ENCODE measurements around the gene GRHL3. TPM values are rescaled to one million over a fixed set of nuclear protein-coding genes. Genes with fewer than 3 reads are reported as not detected.
A peak's percentile ranks its signal among the peaks of the same experiment; 100 is the strongest.

GRHL3 gene
- polyA plus RNA-seq, 1 donor: 0.54 TPM

- 100% methylated on average over 1 of the region's 16 CpGs for WGBS (ENCODE audit: insufficient coverage, low lambda C conversion rate)
- no peak for DNase-seq
- no peaks in the 10 kb centered on the region for H3K9me3 ChIP-seq (ENCODE audit: control insufficient read depth, low read depth, low read length)
- no peaks in the 10 kb centered on the region for H3K36me3 ChIP-seq (ENCODE audit: control insufficient read depth, insufficient read depth, low read length)
- peaks cover 11% of the 10 kb centered on the region for H3K4me1 ChIP-seq (ENCODE audit: control insufficient read depth, insufficient read depth, low read length)
- H3K27ac ChIP-seq (ENCODE audit: low read length): no peak overlapping the region
- no peaks in the 10 kb centered on the region for H3K27me3 ChIP-seq (ENCODE audit: control insufficient read depth, insufficient read depth, low read length)
- H3K4me3 ChIP-seq (ENCODE audit: low read length): no peak overlapping the region
Measured at GRCh38 chr1:24293392-24294227, 25.5 kb upstream of the GRHL3 start.

GRCh38 chr1:24294228-24294672 lies 24.9 kb upstream of the GRHL3 start:
- H3K36me3 ChIP-seq (ENCODE audit: control insufficient read depth, insufficient read depth, low read length): no peaks in the 10 kb centered on the region
- WGBS (ENCODE audit: insufficient coverage, low lambda C conversion rate): no CpG with 5 or more reads among the region's 9 CpGs
- no peaks in the 10 kb centered on the region for H3K27me3 ChIP-seq (ENCODE audit: control insufficient read depth, insufficient read depth, low read length)
- no peaks in the 10 kb centered on the region for H3K9me3 ChIP-seq (ENCODE audit: control insufficient read depth, low read depth, low read length)
- peak overlapping the region; percentile 22 for H3K27ac ChIP-seq (ENCODE audit: low read length)
- DNase-seq: no peak
- no peak overlapping the region for H3K4me3 ChIP-seq (ENCODE audit: low read length)
- H3K4me1 ChIP-seq (ENCODE audit: control insufficient read depth, insufficient read depth, low read length): peaks cover 11% of the 10 kb centered on the region

DNA sequence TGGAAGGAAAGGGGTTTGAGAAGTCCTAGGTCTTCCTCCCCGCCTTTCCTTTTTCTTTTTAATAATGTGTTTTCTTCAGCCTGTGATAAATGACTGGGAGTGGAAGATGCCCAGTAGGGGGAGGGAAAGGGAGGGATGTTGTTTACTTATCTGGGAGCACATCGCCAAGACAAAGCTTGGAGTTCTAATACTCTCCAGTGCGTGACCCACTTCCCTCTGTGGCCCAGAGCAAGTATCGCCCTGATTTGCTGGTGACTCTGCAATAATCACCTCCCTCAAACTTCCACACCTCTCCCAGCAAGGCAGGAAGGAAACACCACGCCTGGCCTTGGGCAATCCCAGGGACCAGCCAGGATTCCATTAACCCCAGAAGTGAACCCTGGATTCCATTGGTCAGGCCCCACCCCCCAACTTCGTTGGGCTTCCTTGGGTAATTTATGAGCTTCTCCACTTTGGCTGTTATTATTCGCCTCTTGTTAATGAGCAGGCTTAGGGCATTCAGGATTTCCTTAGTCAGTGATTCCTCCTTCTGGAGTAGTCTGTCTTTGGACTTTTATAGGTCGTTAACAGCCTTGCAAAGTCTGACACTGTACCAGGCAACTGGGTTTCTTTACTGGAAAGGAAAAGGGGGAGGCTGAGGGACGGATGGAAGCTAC lies 24.3 kb upstream of the GRHL3 start:
- Histone ChIP-seq H3K27me3 (ENCODE audit: control insufficient read depth, insufficient read depth, low read length) (no peaks in the 10 kb centered on the region), H3K4me3 (ENCODE audit: low read length) (no peak overlapping the region), H3K9me3 (ENCODE audit: control insufficient read depth, low read depth, low read length) (no peaks in the 10 kb centered on the region), H3K27ac (ENCODE audit: low read length) (peak overlapping the region; percentile 29), H3K4me1 (ENCODE audit: control insufficient read depth, insufficient read depth, low read length) (peaks cover 11% of the 10 kb centered on the region), H3K36me3 (ENCODE audit: control insufficient read depth, insufficient read depth, low read length) (no peaks in the 10 kb centered on the region)
- peak; percentile 63 to 85 for DNase-seq
- no CpG with 5 or more reads among the region's 9 CpGs for WGBS (ENCODE audit: insufficient coverage, low lambda C conversion rate)

DNA sequence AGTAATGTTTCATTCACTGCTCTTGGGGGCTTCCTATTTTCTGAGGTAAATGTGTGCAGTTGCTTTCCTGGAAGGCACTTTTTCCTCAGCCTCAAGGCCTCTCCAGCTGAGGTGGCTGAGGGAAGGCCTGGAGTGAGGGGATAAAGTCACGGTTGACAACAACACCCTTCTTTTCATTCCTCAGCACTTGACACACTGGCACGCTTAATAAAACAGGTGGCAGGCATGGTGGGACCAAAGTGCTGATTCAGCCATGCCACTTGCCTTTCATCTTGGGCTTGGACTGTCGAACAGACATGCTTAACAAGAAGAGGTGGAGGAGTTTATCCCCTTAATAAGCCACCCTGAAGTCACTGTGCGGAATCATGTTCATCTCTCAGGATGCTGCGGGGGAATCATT lies 23.6 kb upstream of the GRHL3 start:
- DNase-seq: no peak
- H3K27ac ChIP-seq (ENCODE audit: low read length): peak overlapping the region; percentile 29

GRCh38 chr1:24297187-24297851 lies 21.8 kb upstream of the GRHL3 start:
- WGBS (ENCODE audit: insufficient coverage, low lambda C conversion rate): no CpG with 5 or more reads among the region's 5 CpGs
- DNase-seq: no peak
- Histone ChIP-seq H3K36me3 (ENCODE audit: control insufficient read depth, insufficient read depth, low read length) (no peaks in the 10 kb centered on the region), H3K27me3 (ENCODE audit: control insufficient read depth, insufficient read depth, low read length) (peaks cover 5% of the 10 kb centered on the region), H3K4me3 (ENCODE audit: low read length) (no peak overlapping the region), H3K9me3 (ENCODE audit: control insufficient read depth, low read depth, low read length) (no peaks in the 10 kb centered on the region), H3K4me1 (ENCODE audit: control insufficient read depth, insufficient read depth, low read length) (peaks cover 11% of the 10 kb centered on the region), H3K27ac (ENCODE audit: low read length) (no peak overlapping the region)

More for the DNA sequence above, 23.6 kb upstream of the GRHL3 start:
- Histone ChIP-seq H3K4me3 (ENCODE audit: low read length) (no peak overlapping the region), H3K36me3 (ENCODE audit: control insufficient read depth, insufficient read depth, low read length) (no peaks in the 10 kb centered on the region), H3K9me3 (ENCODE audit: control insufficient read depth, low read depth, low read length) (no peaks in the 10 kb centered on the region), H3K4me1 (ENCODE audit: control insufficient read depth, insufficient read depth, low read length) (peaks cover 11% of the 10 kb centered on the region), H3K27me3 (ENCODE audit: control insufficient read depth, insufficient read depth, low read length) (no peaks in the 10 kb centered on the region)
- WGBS (ENCODE audit: insufficient coverage, low lambda C conversion rate): no CpG with 5 or more reads among the region's 5 CpGs

DNA sequence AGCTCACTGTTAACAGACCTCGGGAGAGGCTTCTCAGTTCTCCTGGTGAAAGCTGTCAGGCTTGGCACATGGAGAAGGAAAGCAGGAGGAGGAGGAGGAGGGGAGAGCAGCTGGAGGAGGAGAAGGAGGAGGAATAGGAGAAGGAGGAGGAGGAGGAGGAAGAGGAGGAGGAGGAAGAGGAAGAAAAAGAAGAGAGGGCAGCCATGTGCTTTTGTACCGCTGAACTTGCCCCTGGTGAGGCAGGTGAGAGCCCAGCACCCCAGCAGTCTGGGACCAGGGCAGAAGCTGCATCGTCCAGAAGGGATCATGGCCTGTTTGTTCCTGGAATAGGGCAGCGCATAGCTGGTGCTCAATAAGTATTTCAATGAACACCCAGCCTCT lies 21.3 kb upstream of the GRHL3 start:
- DNase-seq: no peak
- Histone ChIP-seq H3K27me3 (ENCODE audit: control insufficient read depth, insufficient read depth, low read length) (peaks cover 5% of the 10 kb centered on the region), H3K36me3 (ENCODE audit: control insufficient read depth, insufficient read depth, low read length) (no peaks in the 10 kb centered on the region), H3K9me3 (ENCODE audit: control insufficient read depth, low read depth, low read length) (no peaks in the 10 kb centered on the region), H3K4me1 (ENCODE audit: control insufficient read depth, insufficient read depth, low read length) (peaks cover 11% of the 10 kb centered on the region), H3K4me3 (ENCODE audit: low read length) (no peak overlapping the region), H3K27ac (ENCODE audit: low read length) (no peak overlapping the region)
- WGBS (ENCODE audit: insufficient coverage, low lambda C conversion rate): no CpG with 5 or more reads among the region's 4 CpGs

DNA sequence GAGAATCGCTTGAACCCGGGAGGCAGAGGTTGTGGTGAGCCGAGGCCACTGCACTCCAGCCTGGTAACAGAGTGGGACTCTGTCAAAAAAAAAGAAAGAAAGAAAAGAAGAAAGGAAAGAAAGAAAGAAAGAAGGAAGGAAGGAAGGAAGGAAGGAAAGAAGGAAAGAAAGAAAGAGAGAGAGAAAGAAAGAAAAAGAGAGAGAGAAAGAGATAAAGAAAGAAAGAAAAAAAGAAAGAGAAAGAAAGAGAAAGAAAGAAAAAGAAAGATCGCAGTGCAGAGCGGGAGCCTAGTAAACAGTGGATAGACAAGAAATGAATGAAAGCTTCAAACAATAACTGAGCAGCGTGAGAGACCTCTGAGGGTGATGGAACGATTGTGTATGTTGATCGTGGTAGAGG lies 20.6 kb upstream of the GRHL3 start:
- Histone ChIP-seq H3K27ac (ENCODE audit: low read length) (no peak overlapping the region), H3K4me3 (ENCODE audit: low read length) (no peak overlapping the region), H3K4me1 (ENCODE audit: control insufficient read depth, insufficient read depth, low read length) (peaks cover 11% of the 10 kb centered on the region), H3K36me3 (ENCODE audit: control insufficient read depth, insufficient read depth, low read length) (no peaks in the 10 kb centered on the region), H3K27me3 (ENCODE audit: control insufficient read depth, insufficient read depth, low read length) (peaks cover 5% of the 10 kb centered on the region), H3K9me3 (ENCODE audit: control insufficient read depth, low read depth, low read length) (no peaks in the 10 kb centered on the region)
- WGBS (ENCODE audit: insufficient coverage, low lambda C conversion rate): 88% methylated on average over 6 of the region's 8 CpGs
- no peak for DNase-seq

- no peaks in the 10 kb centered on the region for H3K36me3 ChIP-seq (ENCODE audit: control insufficient read depth, insufficient read depth, low read length)
- H3K27ac ChIP-seq (ENCODE audit: low read length): no peak overlapping the region
- H3K4me1 ChIP-seq (ENCODE audit: control insufficient read depth, insufficient read depth, low read length): peaks cover 4% of the 10 kb centered on the region
- 87% methylated on average over 4 of the region's 6 CpGs for WGBS (ENCODE audit: insufficient coverage, low lambda C conversion rate)
- DNase-seq: no peak
- peaks cover 5% of the 10 kb centered on the region for H3K27me3 ChIP-seq (ENCODE audit: control insufficient read depth, insufficient read depth, low read length)
- H3K9me3 ChIP-seq (ENCODE audit: control insufficient read depth, low read depth, low read length): no peaks in the 10 kb centered on the region
- H3K4me3 ChIP-seq (ENCODE audit: low read length): no peak overlapping the region
Measured at GRCh38 chr1:24299901-24300300, 19.3 kb upstream of the GRHL3 start.

DNA sequence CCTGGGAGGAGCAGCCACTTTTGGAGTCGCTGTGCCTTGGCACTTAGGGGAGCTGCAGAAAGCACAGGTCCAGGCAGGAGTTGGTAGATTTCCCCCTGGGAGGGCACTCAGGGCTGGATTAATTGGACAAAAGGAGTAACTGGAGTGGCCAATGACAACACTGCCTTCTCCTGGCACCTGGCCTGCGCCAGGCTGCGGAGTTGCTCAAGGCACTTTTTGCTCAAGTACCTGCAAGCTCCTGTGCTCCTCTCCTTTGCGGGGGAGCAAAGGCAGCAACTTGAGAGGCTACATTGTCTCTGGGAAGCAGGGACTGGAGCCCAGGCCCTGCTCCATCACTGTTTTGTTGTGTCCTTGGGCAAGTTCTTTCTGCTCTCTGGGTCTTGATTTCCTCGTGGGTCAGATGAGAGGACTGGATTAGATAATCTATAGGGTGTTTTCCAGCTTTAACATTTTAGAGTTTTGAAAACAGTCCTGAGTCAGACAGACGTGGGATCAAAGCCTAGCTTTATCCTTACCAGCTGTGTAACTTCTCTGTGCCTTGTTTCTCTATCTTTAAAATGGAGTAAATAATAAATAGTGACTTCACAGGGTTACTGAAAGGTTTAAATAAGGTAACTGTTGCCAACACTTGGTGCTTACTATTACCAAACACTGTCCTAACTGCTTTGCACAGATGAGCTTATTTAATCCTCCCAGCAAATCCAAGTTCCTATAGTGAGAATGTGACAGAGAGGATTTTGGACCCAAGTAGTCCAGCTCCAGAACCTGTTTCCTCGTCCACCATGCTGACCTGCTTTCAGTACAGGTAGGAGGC lies 18.0 kb upstream of the GRHL3 start:
- H3K27me3 ChIP-seq (ENCODE audit: control insufficient read depth, insufficient read depth, low read length): peaks cover 5% of the 10 kb centered on the region
- no peaks in the 10 kb centered on the region for H3K9me3 ChIP-seq (ENCODE audit: control insufficient read depth, low read depth, low read length)
- H3K36me3 ChIP-seq (ENCODE audit: control insufficient read depth, insufficient read depth, low read length): no peaks in the 10 kb centered on the region
- WGBS (ENCODE audit: insufficient coverage, low lambda C conversion rate): 17% methylated on average over 1 of the region's 7 CpGs
- H3K4me1 ChIP-seq (ENCODE audit: control insufficient read depth, insufficient read depth, low read length): no peaks in the 10 kb centered on the region
- DNase-seq: no peak
- no peak overlapping the region for H3K4me3 ChIP-seq (ENCODE audit: low read length)
- no peak overlapping the region for H3K27ac ChIP-seq (ENCODE audit: low read length)

DNA sequence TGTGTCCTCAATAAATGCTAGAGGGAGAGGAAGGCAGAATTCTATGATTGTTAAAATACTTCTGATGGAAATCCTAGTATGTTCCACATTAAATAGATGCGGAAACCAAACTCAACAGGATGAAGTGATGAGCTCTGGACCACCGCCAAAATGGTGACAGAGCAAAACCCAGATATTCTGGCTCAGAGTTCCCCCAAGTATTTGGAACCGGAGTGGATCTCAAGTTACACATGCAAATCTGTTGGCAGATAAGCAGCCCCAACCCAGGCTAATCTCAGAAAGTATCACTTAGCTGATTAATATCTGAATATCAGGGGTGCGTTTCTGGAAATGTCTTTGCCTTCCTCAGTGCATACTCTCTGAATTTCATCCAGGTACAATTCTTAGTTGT lies 17.4 kb upstream of the GRHL3 start:
- Histone ChIP-seq H3K36me3 (ENCODE audit: control insufficient read depth, insufficient read depth, low read length) (no peaks in the 10 kb centered on the region), H3K4me1 (ENCODE audit: control insufficient read depth, insufficient read depth, low read length) (no peaks in the 10 kb centered on the region), H3K4me3 (ENCODE audit: low read length) (no peak overlapping the region), H3K27ac (ENCODE audit: low read length) (no peak overlapping the region), H3K27me3 (ENCODE audit: control insufficient read depth, insufficient read depth, low read length) (peaks cover 5% of the 10 kb centered on the region), H3K9me3 (ENCODE audit: control insufficient read depth, low read depth, low read length) (no peaks in the 10 kb centered on the region)
- no CpG with 5 or more reads among the region's 4 CpGs for WGBS (ENCODE audit: insufficient coverage, low lambda C conversion rate)
- DNase-seq: no peak
